KMS-11 (cell line): ENCODE data around the gene ACACA.

Experiments used
- H2AFZ ChIP-seq: fragments of 200-600 bp; sonication (generic); 2 replicates; pipeline ENCODE4 v1.6.1; 2016; ENCODE audit warnings: antibody characterized with exemption, mixed run types, low read depth
- H3K27ac ChIP-seq: fragments of 200-600 bp; sonication (generic); 2 replicates; pipeline ENCODE4 v1.6.1; 2016; ENCODE audit warnings: mild to moderate bottlenecking, mixed run types
- H3K27me3 ChIP-seq: fragments of 200-600 bp; sonication (generic); 2 replicates; pipeline ENCODE4 v1.6.1; 2017; ENCODE audit warnings: mild to moderate bottlenecking, low read depth, mixed run types, moderate library complexity; ENCODE audit not compliant: insufficient read depth
- H3K36me3 ChIP-seq: fragments of 200-600 bp; sonication (generic); 2 replicates; pipeline ENCODE4 v1.6.1; 2017; ENCODE audit warnings: mild to moderate bottlenecking, mixed run types; ENCODE audit not compliant: insufficient read depth
- H3K4me1 ChIP-seq: fragments of 200-600 bp; sonication (generic); 2 replicates; pipeline ENCODE4 v1.6.1; 2016; ENCODE audit warnings: mild to moderate bottlenecking, low read depth, mixed run types; ENCODE audit not compliant: poor library complexity, severe bottlenecking
- H3K4me2 ChIP-seq: fragments of 200-600 bp; sonication (generic); 2 replicates; pipeline ENCODE4 v1.7.0; 2016; ENCODE audit warnings: mild to moderate bottlenecking, mixed run types
- H3K4me3 ChIP-seq: fragments of 200-600 bp; sonication (generic); IDR thresholded peaks from 2 replicates; pipeline ENCODE4 v1.6.1; 2017; ENCODE audit warnings: low read depth, low read length, mixed read lengths; ENCODE audit not compliant: insufficient read depth
- H3K79me2 ChIP-seq: fragments of 200-600 bp; sonication (generic); 2 replicates; pipeline ENCODE4 v1.6.1; 2016; ENCODE audit warnings: low read depth, mixed run types; ENCODE audit not compliant: insufficient read depth
- H3K9ac ChIP-seq: fragments of 200-600 bp; sonication (generic); 2 replicates; pipeline ENCODE4 v1.6.1; 2016; ENCODE audit warnings: mild to moderate bottlenecking, mixed run types
- H4K20me1 ChIP-seq: fragments of 200-600 bp; sonication (generic); 2 replicates; pipeline ENCODE4 v1.6.1; 2016; ENCODE audit warnings: mild to moderate bottlenecking, mixed run types; ENCODE audit not compliant: insufficient read depth
- TF ChIP-seq, protein P1 (sequence below): fragments of 200-600 bp; sonication (generic); conservative IDR thresholded peaks from 2 replicates; pipeline ENCODE4 v1.6.1; 2017; ENCODE audit warnings: low read depth, mild to moderate bottlenecking, antibody characterized with exemption, low read length, moderate library complexity, mixed read lengths

Gene ACACA

DNA sequence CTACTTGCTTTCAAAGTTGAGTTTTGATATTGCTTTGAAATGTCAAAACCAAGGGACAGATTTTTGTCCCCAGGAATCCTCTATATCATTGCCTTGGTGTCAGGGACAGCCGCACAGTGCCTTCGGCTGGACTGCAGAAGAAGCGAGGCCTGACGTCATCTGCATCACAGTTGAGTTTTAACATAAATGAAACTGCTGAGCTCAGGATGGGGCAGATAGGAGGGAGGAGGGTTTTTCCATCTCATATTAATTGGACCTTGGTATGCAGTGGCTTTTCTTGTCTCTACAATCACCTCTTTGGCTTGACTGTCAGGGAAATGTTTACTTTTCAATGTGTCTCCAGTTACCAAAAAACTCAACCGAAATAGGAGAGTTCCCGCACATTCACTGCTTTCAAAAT lies 346.5 kb downstream of the ACACA start:
- no peak overlapping the region for H3K4me3 ChIP-seq
- H3K79me2 ChIP-seq, result no peaks in the 10 kb centered on the region
- no peak overlapping the region for H3K9ac ChIP-seq
- no peaks in the 10 kb centered on the region for H3K36me3 ChIP-seq
- no peak overlapping the region for H2AFZ ChIP-seq
- TF ChIP-seq, protein P1, sequence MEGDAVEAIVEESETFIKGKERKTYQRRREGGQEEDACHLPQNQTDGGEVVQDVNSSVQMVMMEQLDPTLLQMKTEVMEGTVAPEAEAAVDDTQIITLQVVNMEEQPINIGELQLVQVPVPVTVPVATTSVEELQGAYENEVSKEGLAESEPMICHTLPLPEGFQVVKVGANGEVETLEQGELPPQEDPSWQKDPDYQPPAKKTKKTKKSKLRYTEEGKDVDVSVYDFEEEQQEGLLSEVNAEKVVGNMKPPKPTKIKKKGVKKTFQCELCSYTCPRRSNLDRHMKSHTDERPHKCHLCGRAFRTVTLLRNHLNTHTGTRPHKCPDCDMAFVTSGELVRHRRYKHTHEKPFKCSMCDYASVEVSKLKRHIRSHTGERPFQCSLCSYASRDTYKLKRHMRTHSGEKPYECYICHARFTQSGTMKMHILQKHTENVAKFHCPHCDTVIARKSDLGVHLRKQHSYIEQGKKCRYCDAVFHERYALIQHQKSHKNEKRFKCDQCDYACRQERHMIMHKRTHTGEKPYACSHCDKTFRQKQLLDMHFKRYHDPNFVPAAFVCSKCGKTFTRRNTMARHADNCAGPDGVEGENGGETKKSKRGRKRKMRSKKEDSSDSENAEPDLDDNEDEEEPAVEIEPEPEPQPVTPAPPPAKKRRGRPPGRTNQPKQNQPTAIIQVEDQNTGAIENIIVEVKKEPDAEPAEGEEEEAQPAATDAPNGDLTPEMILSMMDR, result no peak
- no peaks in the 10 kb centered on the region for H3K4me1 ChIP-seq
- no peak overlapping the region for H3K4me2 ChIP-seq
- no peaks in the 10 kb centered on the region for H3K27me3 ChIP-seq
- H3K27ac ChIP-seq, result no peak overlapping the region
- no peaks in the 10 kb centered on the region for H4K20me1 ChIP-seq

DNA sequence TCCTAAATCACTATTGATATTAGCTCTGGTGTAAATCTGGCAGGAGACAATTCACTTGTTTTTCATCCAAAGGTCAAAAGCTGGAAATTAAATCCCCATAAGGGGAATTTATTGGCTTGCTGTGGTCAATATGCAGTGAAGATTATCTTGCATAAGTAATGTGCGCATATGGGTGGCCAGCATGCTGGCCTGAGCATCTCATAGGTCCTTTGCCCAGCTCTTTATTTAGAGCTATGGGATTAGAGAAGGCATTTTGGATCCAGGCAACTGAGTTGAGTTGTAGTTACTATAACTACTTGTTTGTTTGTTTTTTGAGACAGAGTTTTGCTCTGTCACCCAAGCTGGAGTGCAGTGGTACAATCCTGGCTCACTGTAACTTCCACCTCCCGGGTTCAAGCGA lies 347.1 kb downstream of the ACACA start:
- Histone ChIP-seq H3K79me2 (no peaks in the 10 kb centered on the region), H3K9ac (no peak overlapping the region), H3K4me1 (no peaks in the 10 kb centered on the region), H3K27me3 (no peaks in the 10 kb centered on the region), H3K4me3 (no peak overlapping the region), H4K20me1 (no peaks in the 10 kb centered on the region), H3K4me2 (no peak overlapping the region), H2AFZ (no peak overlapping the region), H3K27ac (no peak overlapping the region), H3K36me3 (no peaks in the 10 kb centered on the region)
- TF ChIP-seq, protein P1, result no peak

DNA sequence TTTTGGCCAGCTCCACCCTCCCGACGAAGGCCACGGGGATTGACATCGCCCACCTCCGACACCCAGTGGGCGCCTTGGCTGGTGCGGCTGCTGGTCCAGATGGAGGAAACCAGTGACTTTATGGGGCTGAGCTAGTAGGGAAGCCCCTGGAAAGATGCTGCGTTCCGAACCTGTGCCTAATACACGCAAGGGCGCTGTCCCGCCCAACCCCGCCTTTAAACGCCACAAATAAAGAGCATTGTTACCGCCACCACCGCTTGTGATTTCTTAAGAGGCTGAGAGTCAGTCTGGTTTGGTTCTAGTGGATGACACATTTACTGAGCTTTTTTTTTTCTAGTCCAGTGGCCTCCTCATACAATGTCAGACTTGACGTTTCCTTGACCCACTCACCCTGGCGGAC lies 350.0 kb downstream of the ACACA start:
- H3K4me2 ChIP-seq, result no peak overlapping the region
- no peaks in the 10 kb centered on the region for H3K36me3 ChIP-seq
- H3K4me1 ChIP-seq, result no peaks in the 10 kb centered on the region
- no peaks in the 10 kb centered on the region for H4K20me1 ChIP-seq
- TF ChIP-seq, protein P1, result no peak
- no peak overlapping the region for H3K4me3 ChIP-seq
- H3K79me2 ChIP-seq, result no peaks in the 10 kb centered on the region
- no peaks in the 10 kb centered on the region for H3K27me3 ChIP-seq
- no peak overlapping the region for H3K9ac ChIP-seq
- H2AFZ ChIP-seq, result no peak overlapping the region
- H3K27ac ChIP-seq, result no peak overlapping the region

DNA sequence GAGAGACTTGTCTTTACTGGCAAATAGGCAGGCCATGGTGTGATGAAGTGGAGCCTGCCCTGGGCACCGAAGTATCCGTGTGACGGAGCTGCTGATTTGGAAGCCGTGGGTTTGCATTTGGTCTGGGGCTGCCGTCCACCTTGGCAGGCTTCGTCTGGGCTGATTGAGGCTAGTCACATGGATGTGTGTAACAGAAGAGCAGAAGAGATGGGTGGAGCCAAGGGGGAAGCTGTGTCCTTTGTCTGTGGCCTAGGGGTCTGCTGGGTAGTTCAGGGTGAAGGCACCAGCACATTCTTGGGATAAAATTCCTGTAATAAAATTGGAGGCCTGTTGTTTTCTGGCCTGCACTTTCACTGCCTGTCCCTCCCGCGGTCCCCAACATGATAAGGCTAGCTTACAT lies 351.7 kb downstream of the ACACA start:
- no peaks in the 10 kb centered on the region for H3K4me1 ChIP-seq

More for the DNA sequence above, 351.7 kb downstream of the ACACA start:
- Histone ChIP-seq H3K27me3 (no peaks in the 10 kb centered on the region), H4K20me1 (no peaks in the 10 kb centered on the region), H2AFZ (no peak overlapping the region), H3K36me3 (no peaks in the 10 kb centered on the region), H3K4me2 (no peak overlapping the region), H3K79me2 (no peaks in the 10 kb centered on the region), H3K4me3 (no peak overlapping the region), H3K9ac (no peak overlapping the region), H3K27ac (no peak overlapping the region)
- TF ChIP-seq, protein P1, result no peak
